Osteoblast (primary cell): ENCODE data around the gene LY86. TPM values are rescaled to one million over a fixed set of nuclear protein-coding genes. Genes with fewer than 3 reads are reported as not detected.
"Not testable (repeated sequence)": the region's sequence is repeated elsewhere in the genome, so short reads cannot be mapped to it uniquely, and the experiment has no call there.

Experiments
- DNase-seq: peaks from one replicate; pipeline ENCODE4 v3.0.0; 2011; ENCODE audit warnings: low spot score, mixed read lengths; ENCODE audit not compliant: insufficient read length; ENCODE audit errors: missing footprints
- H2AFZ ChIP-seq: 2 replicates; pipeline ENCODE4 v1.6.0; 2011; ENCODE audit warnings: mild to moderate bottlenecking, low read length
- H3K27ac ChIP-seq: 2 replicates; pipeline ENCODE4 v1.5.1; 2011; ENCODE audit warnings: mild to moderate bottlenecking, low read depth, low read length, moderate library complexity
- H3K27me3 ChIP-seq: 2 replicates; pipeline ENCODE4 v1.6.0; 2012; ENCODE audit warnings: mild to moderate bottlenecking, control low read depth, inconsistent platforms, low read length, moderate library complexity; ENCODE audit not compliant: insufficient read depth
- H3K36me3 ChIP-seq: 2 replicates; pipeline ENCODE4 v1.5.1; 2011; ENCODE audit warnings: mild to moderate bottlenecking, low read length, control low read depth, moderate library complexity; ENCODE audit not compliant: insufficient read depth
- H3K4me1 ChIP-seq: 2 replicates; pipeline ENCODE4 v1.5.1; 2011; ENCODE audit warnings: mild to moderate bottlenecking, low read length, control low read depth, moderate library complexity; ENCODE audit not compliant: insufficient read depth
- H3K4me2 ChIP-seq: 2 replicates; pipeline ENCODE4 v1.6.0; 2011; ENCODE audit warnings: mild to moderate bottlenecking, low read length; ENCODE audit not compliant: insufficient read depth
- H3K4me3 ChIP-seq: fragments of 200-600 bp; sonication (generic); 3 replicates; pipeline ENCODE4 v1.5.1; 2012; ENCODE audit warnings: mild to moderate bottlenecking, low read length, inconsistent platforms; ENCODE audit not compliant: insufficient read depth
- H3K79me2 ChIP-seq: 2 replicates; pipeline ENCODE4 v1.6.0; 2012; ENCODE audit warnings: mild to moderate bottlenecking, low read length, control low read depth, inconsistent platforms; ENCODE audit not compliant: insufficient read depth
- H3K9me3 ChIP-seq: 2 replicates; pipeline ENCODE4 v1.5.1; 2011; ENCODE audit warnings: low read depth, low read length, control low read depth
- H4K20me1 ChIP-seq: 2 replicates; pipeline ENCODE4 v1.6.0; 2012; ENCODE audit warnings: mild to moderate bottlenecking, low read length, control low read depth; ENCODE audit not compliant: insufficient read depth
- total RNA-seq: library from RNA; depleted of rRNA; stranded (reverse); fragments of >200 nt; gene quantifications from 2 replicates; pipeline ENCODE4 v1.2.3, GENCODE V29; 2012
- TF ChIP-seq, protein P1 (sequence below): IDR thresholded peaks from 2 replicates; pipeline ENCODE4 v1.5.1; 2011; ENCODE audit warnings: mild to moderate bottlenecking, low read depth, low read length, moderate library complexity; ENCODE audit errors: extremely low read depth

LY86 gene
- total RNA-seq, 1 donor = not detected

DNA sequence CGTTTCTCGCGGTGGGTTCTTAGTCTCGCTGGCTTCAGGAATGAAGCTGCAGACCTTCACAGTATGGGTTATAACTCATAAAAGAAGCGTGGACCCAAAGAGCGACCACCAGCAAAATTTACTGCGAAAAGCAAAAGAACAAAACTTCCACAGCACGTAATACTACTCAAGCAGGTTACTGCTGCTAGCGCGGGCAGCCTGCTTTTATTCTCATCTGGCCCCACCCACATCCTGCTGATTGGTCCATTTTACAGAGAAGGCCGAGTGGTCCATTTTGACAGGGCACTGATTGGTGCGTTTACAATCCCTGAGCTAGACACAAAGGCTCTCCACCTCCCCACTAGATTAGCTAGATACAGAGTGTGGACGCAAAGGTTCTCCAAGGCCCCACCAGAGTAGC lies 17.4 kb downstream of the LY86 start:
- no peak overlapping the region for H2AFZ ChIP-seq
- TF ChIP-seq, protein P1, sequence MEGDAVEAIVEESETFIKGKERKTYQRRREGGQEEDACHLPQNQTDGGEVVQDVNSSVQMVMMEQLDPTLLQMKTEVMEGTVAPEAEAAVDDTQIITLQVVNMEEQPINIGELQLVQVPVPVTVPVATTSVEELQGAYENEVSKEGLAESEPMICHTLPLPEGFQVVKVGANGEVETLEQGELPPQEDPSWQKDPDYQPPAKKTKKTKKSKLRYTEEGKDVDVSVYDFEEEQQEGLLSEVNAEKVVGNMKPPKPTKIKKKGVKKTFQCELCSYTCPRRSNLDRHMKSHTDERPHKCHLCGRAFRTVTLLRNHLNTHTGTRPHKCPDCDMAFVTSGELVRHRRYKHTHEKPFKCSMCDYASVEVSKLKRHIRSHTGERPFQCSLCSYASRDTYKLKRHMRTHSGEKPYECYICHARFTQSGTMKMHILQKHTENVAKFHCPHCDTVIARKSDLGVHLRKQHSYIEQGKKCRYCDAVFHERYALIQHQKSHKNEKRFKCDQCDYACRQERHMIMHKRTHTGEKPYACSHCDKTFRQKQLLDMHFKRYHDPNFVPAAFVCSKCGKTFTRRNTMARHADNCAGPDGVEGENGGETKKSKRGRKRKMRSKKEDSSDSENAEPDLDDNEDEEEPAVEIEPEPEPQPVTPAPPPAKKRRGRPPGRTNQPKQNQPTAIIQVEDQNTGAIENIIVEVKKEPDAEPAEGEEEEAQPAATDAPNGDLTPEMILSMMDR = no peak

DNA sequence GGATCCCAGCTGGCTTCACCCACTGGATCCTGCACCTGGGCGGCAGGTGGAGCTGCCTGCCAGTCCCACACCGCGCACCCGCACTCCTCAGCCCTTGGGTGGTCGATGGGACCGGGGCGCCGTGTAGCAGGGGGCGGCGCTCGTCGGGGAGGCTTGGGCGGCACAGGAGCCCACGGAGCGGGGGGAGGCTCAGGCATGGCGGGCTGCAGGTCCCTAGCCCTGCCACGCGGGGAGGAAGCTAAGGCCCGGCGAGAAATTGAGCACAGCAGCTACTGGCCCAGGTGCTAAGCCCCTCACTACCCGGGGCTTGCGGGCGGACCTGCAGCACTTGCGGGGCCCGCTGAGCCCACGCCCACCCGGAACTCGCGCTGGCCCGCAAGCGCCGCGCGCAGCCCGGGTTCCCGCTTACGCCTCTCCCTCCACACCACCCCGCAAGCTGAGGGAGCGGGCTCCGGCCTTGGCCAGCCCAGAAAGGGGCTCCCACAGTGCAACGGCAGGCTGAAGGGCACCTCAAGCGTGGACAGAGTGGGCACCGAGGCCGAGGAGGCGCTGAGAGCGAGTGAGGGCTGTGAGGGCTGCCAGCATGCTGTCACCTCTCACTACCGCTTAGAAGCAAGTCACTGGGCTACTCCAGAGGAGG lies 18.0 kb downstream of the LY86 start:
- H3K27ac ChIP-seq, H3K4me2 ChIP-seq, DNase-seq, H3K4me1 ChIP-seq, H3K27me3 ChIP-seq, H4K20me1 ChIP-seq, H2AFZ ChIP-seq, H3K4me3 ChIP-seq, H3K36me3 ChIP-seq, H3K79me2 ChIP-seq, H3K9me3 ChIP-seq: not testable (repeated sequence)

More for the DNA sequence above, 17.4 kb downstream of the LY86 start:
- Histone ChIP-seq H3K36me3 (no peaks in the 10 kb centered on the region), H3K27me3 (no peaks in the 10 kb centered on the region), H3K9me3 (no peaks in the 10 kb centered on the region), H3K4me3 (no peak overlapping the region), H3K79me2 (no peaks in the 10 kb centered on the region), H3K4me2 (no peak overlapping the region), H3K4me1 (no peaks in the 10 kb centered on the region), H4K20me1 (no peaks in the 10 kb centered on the region), H3K27ac (no peak overlapping the region)
- no peak for DNase-seq

DNA sequence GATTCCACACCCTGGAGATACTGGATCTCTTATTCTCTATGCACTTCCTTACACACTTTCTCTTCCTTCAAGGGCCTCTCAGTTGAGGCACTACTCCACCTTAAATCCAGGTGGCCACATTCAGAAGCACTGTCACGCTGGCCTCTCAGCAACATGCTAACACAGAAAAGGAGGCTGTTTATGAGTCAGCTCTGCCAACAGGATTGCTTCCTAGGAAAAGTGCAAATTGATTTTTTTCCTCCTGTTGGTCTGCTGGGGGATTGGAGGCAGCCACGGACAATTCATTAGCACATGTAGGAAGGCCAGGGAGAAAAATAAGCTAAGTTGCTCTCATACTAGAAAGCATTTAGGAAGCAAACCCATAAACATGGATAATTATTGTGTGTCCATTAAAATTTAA lies 20.9 kb downstream of the LY86 start:
- no peak overlapping the region for H3K4me2 ChIP-seq
- DNase-seq = no peak
- H3K27me3 ChIP-seq = no peaks in the 10 kb centered on the region
- no peak overlapping the region for H2AFZ ChIP-seq
- no peaks in the 10 kb centered on the region for H3K9me3 ChIP-seq
- TF ChIP-seq, protein P1 = no peak
- no peak overlapping the region for H3K4me3 ChIP-seq
- H4K20me1 ChIP-seq = no peaks in the 10 kb centered on the region
- H3K27ac ChIP-seq = no peak overlapping the region
- H3K36me3 ChIP-seq = no peaks in the 10 kb centered on the region
- H3K4me1 ChIP-seq = no peaks in the 10 kb centered on the region
- H3K79me2 ChIP-seq = no peaks in the 10 kb centered on the region

DNA sequence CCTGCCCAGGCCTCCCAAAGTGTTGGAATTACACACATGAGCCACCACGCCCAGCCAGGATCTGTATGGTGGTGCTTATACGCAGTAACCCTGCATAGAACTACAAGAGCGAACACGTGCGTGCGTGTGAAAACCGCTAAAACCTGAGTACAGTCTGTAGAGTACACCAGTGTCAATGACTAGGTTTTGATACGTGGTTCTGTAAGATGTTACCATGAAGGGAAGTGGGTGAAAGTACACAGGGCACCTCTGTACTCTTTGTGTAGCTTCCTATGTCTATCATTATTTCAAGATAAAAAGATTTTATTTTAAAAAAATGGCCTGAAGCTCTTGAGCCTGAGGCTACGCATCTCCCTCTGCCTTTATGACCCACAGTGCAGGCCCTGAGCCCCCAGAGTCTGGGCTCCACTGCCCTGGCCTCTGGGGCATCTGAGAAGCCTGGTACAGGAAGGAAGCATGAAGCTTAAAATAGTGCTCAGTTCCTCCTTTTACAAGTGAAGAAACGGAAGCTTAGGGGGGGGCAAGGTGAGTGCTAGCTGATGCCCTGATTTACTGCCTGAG lies 21.6 kb downstream of the LY86 start:
- H3K27ac ChIP-seq = no peak overlapping the region
- no peaks in the 10 kb centered on the region for H3K79me2 ChIP-seq
- H3K36me3 ChIP-seq = no peaks in the 10 kb centered on the region
- H4K20me1 ChIP-seq = no peaks in the 10 kb centered on the region
- no peak for DNase-seq
- no peaks in the 10 kb centered on the region for H3K4me1 ChIP-seq
- H3K9me3 ChIP-seq = no peaks in the 10 kb centered on the region
- no peak overlapping the region for H3K4me2 ChIP-seq
- no peaks in the 10 kb centered on the region for H3K27me3 ChIP-seq
- no peak overlapping the region for H3K4me3 ChIP-seq
- no peak overlapping the region for H2AFZ ChIP-seq
- TF ChIP-seq, protein P1 = no peak
